ENCODE measurements around the gene SLC25A21. TPM values are rescaled to one million over a fixed set of nuclear protein-coding genes. Genes with fewer than 3 reads are reported as not detected.

The SLC25A21 gene
- total RNA-seq, 1 donor, result not detected

DNA sequence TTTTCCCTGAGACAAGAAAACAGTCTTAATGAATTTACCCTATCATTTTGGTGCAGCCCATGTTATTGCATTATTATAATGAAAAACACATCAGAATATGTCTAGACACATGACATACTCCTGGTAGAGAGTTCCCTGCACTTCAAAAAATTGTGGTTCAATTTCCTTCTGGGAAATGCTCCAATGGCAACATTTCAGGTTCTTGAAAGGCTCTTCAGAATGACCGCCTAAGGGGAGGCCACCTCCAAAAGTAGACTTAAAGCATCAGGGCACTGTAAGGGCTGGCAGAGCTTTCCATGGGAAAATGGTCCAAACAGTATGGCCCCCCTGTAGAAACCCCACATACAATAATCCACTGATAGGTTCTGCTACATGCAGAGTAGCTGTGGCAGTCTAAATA lies 110.7 kb downstream of the SLC25A21 start:
- no peak overlapping the region for H3K4me3 ChIP-seq (ENCODE audit: low read length)
- H3K9me3 ChIP-seq (ENCODE audit: low read depth, low read length), result peaks cover 4% of the 10 kb centered on the region
- H3K27me3 ChIP-seq (ENCODE audit: insufficient read depth, low read length), result no peaks in the 10 kb centered on the region
- H3K4me1 ChIP-seq (ENCODE audit: insufficient read depth, low read length), result no peaks in the 10 kb centered on the region

- Histone ChIP-seq H3K4me3 (ENCODE audit: low read length) (no peak overlapping the region), H3K27me3 (ENCODE audit: insufficient read depth, low read length) (no peaks in the 10 kb centered on the region), H3K4me1 (ENCODE audit: insufficient read depth, low read length) (no peaks in the 10 kb centered on the region), H3K9me3 (ENCODE audit: low read depth, low read length) (peaks cover 4% of the 10 kb centered on the region)
Measured at GRCh38 chr14:37060496-37061260, 111.7 kb downstream of the SLC25A21 start.

GRCh38 chr14:37057776-37058175 lies 114.6 kb downstream of the SLC25A21 start:
- Histone ChIP-seq H3K27me3 (ENCODE audit: insufficient read depth, low read length) (no peaks in the 10 kb centered on the region), H3K4me3 (ENCODE audit: low read length) (no peak overlapping the region), H3K9me3 (ENCODE audit: low read depth, low read length) (peaks cover 4% of the 10 kb centered on the region), H3K4me1 (ENCODE audit: insufficient read depth, low read length) (no peaks in the 10 kb centered on the region)

GRCh38 chr14:37056473-37056872 lies 115.9 kb downstream of the SLC25A21 start:
- H3K4me3 ChIP-seq (ENCODE audit: low read length), result no peak overlapping the region
- no peaks in the 10 kb centered on the region for H3K27me3 ChIP-seq (ENCODE audit: insufficient read depth, low read length)
- peaks cover 4% of the 10 kb centered on the region for H3K9me3 ChIP-seq (ENCODE audit: low read depth, low read length)
- no peaks in the 10 kb centered on the region for H3K4me1 ChIP-seq (ENCODE audit: insufficient read depth, low read length)

DNA sequence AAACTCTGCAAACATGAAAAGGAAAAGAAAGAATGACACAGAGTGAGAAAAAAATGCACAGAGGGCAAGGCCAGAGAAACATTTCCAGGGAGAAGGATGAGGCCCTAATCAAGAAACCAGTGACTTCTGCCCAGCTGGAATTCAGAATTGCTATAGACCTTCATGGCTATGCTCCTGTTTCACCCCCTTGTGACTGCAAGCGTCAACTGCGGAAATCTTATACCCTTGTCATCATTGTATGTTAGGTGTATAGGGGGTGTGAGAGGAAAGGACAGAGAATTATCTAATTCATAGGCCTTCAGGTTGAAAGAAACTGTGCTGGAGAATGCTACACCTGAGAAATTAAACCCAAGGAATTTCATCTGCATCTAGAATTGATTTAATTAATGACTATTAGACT lies 117.5 kb downstream of the SLC25A21 start:
- no peaks in the 10 kb centered on the region for H3K27me3 ChIP-seq (ENCODE audit: insufficient read depth, low read length)
- no peak overlapping the region for H3K4me3 ChIP-seq (ENCODE audit: low read length)
- peaks cover 4% of the 10 kb centered on the region for H3K9me3 ChIP-seq (ENCODE audit: low read depth, low read length)
- H3K4me1 ChIP-seq (ENCODE audit: insufficient read depth, low read length), result no peaks in the 10 kb centered on the region

DNA sequence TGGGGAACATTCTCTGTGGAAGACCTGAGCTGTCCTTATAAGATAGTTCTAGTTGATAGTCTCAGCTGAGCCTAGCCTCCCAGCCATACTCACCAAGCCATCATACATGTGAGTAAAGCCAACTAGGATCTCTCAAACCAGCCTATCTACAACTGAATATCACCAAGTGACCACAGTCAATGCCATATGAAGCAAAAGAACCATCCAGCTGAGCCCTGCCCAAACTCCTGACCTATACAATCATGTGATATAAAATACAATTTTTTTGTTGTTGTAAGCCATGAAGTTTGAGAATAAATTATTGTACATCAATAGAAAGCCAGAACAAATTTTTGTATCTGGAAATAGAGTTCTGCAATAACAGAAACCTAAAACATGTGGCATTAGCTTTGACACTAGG lies 118.3 kb downstream of the SLC25A21 start:
- peaks cover 4% of the 10 kb centered on the region for H3K9me3 ChIP-seq (ENCODE audit: low read depth, low read length)
- no peaks in the 10 kb centered on the region for H3K4me1 ChIP-seq (ENCODE audit: insufficient read depth, low read length)
- no peaks in the 10 kb centered on the region for H3K27me3 ChIP-seq (ENCODE audit: insufficient read depth, low read length)
- no peak overlapping the region for H3K4me3 ChIP-seq (ENCODE audit: low read length)

GRCh38 chr14:37051680-37052079 lies 120.7 kb downstream of the SLC25A21 start:
- H3K9me3 ChIP-seq (ENCODE audit: low read depth, low read length), result no peaks in the 10 kb centered on the region
- H3K27me3 ChIP-seq (ENCODE audit: insufficient read depth, low read length), result no peaks in the 10 kb centered on the region
- H3K4me3 ChIP-seq (ENCODE audit: low read length), result no peak overlapping the region
- no peaks in the 10 kb centered on the region for H3K4me1 ChIP-seq (ENCODE audit: insufficient read depth, low read length)

GRCh38 chr14:37051153-37051552 lies 121.3 kb downstream of the SLC25A21 start:
- no peaks in the 10 kb centered on the region for H3K27me3 ChIP-seq (ENCODE audit: insufficient read depth, low read length)
- H3K4me3 ChIP-seq (ENCODE audit: low read length), result no peak overlapping the region
- no peaks in the 10 kb centered on the region for H3K9me3 ChIP-seq (ENCODE audit: low read depth, low read length)
- no peaks in the 10 kb centered on the region for H3K4me1 ChIP-seq (ENCODE audit: insufficient read depth, low read length)

- Histone ChIP-seq H3K4me1 (ENCODE audit: insufficient read depth, low read length) (no peaks in the 10 kb centered on the region), H3K9me3 (ENCODE audit: low read depth, low read length) (no peaks in the 10 kb centered on the region), H3K4me3 (ENCODE audit: low read length) (no peak overlapping the region), H3K27me3 (ENCODE audit: insufficient read depth, low read length) (no peaks in the 10 kb centered on the region)
Measured at GRCh38 chr14:37048666-37049071, 123.7 kb downstream of the SLC25A21 start.

- Histone ChIP-seq H3K9me3 (ENCODE audit: low read depth, low read length) (no peaks in the 10 kb centered on the region), H3K4me1 (ENCODE audit: insufficient read depth, low read length) (no peaks in the 10 kb centered on the region), H3K4me3 (ENCODE audit: low read length) (no peak overlapping the region), H3K27me3 (ENCODE audit: insufficient read depth, low read length) (no peaks in the 10 kb centered on the region)
Measured at GRCh38 chr14:37047996-37048395, 124.4 kb downstream of the SLC25A21 start.

DNA sequence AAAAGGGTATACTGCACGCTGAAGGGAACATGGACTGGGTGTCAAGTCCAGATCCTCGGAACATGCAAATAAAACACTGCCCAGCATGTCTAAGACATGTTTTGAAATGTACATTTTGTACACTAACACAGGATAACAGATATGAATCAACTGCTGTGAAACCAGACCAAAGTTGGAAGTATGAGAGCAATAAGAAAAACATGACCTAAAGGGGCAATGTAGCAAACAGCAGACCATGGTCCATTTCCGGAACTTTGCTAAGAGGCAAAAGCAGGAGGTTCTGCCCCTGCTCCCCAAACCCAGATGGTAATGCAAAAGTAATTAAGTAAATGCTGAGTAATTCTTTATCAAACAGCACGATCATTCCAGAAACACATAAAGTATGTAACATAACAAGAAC lies 125.2 kb downstream of the SLC25A21 start:
- Histone ChIP-seq H3K4me3 (ENCODE audit: low read length) (no peak overlapping the region), H3K4me1 (ENCODE audit: insufficient read depth, low read length) (no peaks in the 10 kb centered on the region), H3K9me3 (ENCODE audit: low read depth, low read length) (no peaks in the 10 kb centered on the region), H3K27me3 (ENCODE audit: insufficient read depth, low read length) (no peaks in the 10 kb centered on the region)

DNA sequence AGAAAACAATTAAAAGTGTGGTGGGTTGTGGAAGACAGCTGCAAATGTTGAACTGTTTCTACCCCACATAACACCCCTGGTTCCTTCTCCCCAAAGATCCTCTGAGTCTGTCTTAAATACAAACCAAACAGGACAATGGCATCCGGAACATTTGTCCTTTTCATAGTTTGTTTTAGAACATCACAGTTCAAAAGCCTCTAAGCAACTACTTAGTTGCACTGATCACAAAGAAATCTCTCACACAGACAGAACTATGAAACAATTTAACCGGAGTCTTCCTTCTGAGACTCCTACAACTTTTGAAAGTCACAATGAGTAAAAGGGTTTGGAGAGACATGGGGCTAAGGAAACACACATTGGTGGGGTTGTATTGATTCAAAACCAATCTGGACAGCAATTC lies 125.6 kb downstream of the SLC25A21 start:
- Histone ChIP-seq H3K4me3 (ENCODE audit: low read length) (no peak overlapping the region), H3K27me3 (ENCODE audit: insufficient read depth, low read length) (no peaks in the 10 kb centered on the region), H3K9me3 (ENCODE audit: low read depth, low read length) (no peaks in the 10 kb centered on the region), H3K4me1 (ENCODE audit: insufficient read depth, low read length) (no peaks in the 10 kb centered on the region)

- Histone ChIP-seq H3K4me3 (ENCODE audit: low read length) (no peak overlapping the region), H3K9me3 (ENCODE audit: low read depth, low read length) (no peaks in the 10 kb centered on the region), H3K4me1 (ENCODE audit: insufficient read depth, low read length) (no peaks in the 10 kb centered on the region)
Measured at GRCh38 chr14:37045340-37046061, 126.9 kb downstream of the SLC25A21 start.

GRCh38 chr14:37037636-37038387 lies 134.6 kb downstream of the SLC25A21 start:
- H3K27me3 ChIP-seq (ENCODE audit: insufficient read depth, low read length), result no peaks in the 10 kb centered on the region
- no peaks in the 10 kb centered on the region for H3K4me1 ChIP-seq (ENCODE audit: insufficient read depth, low read length)
- H3K4me3 ChIP-seq (ENCODE audit: low read length), result no peak overlapping the region
- no peaks in the 10 kb centered on the region for H3K9me3 ChIP-seq (ENCODE audit: low read depth, low read length)

More at GRCh38 chr14:37045340-37046061, 126.9 kb downstream of the SLC25A21 start:
- H3K27me3 ChIP-seq (ENCODE audit: insufficient read depth, low read length), result no peaks in the 10 kb centered on the region

GRCh38 chr14:37036669-37037341 lies 135.6 kb downstream of the SLC25A21 start:
- no peaks in the 10 kb centered on the region for H3K4me1 ChIP-seq (ENCODE audit: insufficient read depth, low read length)
- H3K27me3 ChIP-seq (ENCODE audit: insufficient read depth, low read length), result no peaks in the 10 kb centered on the region
- H3K9me3 ChIP-seq (ENCODE audit: low read depth, low read length), result no peaks in the 10 kb centered on the region
- no peak overlapping the region for H3K4me3 ChIP-seq (ENCODE audit: low read length)

Data from mononuclear cell (primary cell).